HCT116 (cell line): Measurements from ENCODE around the gene KLF3. TPM values are rescaled to one million over a fixed set of nuclear protein-coding genes. Genes with fewer than 3 reads are reported as not detected.

Source experiments
- ATAC-seq: fragments of 200-7000 bp; cut with Tn5 transposase; 2 replicates; pipeline ENCODE4 v1.9.1; 2020; ENCODE audit warnings: mild to moderate bottlenecking, moderate library complexity
- BruUV-seq: library from RNA; stranded (reverse); fragments of 400-500 nt; replicated peaks from 2 replicates; lab custom pipeline; 2021; lab: Mats Ljungman, UMichigan
- CTCF ChIA-PET: fragments of 300-600 bp; sonication (Branson Sonifier 250); formaldehyde crosslinking; loops from one replicate; lab custom pipeline; 2021; ENCODE audit warnings: antibody characterized with exemption; lab: Charles Lee
- POLR2A ChIA-PET: fragments of 300-600, 350-600 bp; sonication (Branson Sonifier 250); formaldehyde crosslinking; loops from one replicate; lab custom pipeline; 2021; ENCODE audit warnings: antibody characterized with exemption; lab: Charles Lee
- RAD21 ChIA-PET, 2 experiments: fragments of 300-600 bp; sonication (Branson Sonifier 250); formaldehyde crosslinking; loops; one replicate each; lab custom pipeline; 2023; ENCODE audit warnings: low total read pairs in 2 of 2; ENCODE audit not compliant: uncharacterized antibody in 2 of 2, unreplicated experiment in 2 of 2, low non-redundant PET in 1 of 2; lab: Charles Lee
- DNase-seq: peaks from one replicate; pipeline ENCODE4 v3.0.0-alpha.2; 2010; ENCODE audit warnings: low read depth, low spot score
- H2AFZ ChIP-seq: fragments of 200-600 bp; shearing (Covaris generic), sonication (generic); 2 replicates; pipeline ENCODE4 v1.6.1; 2017; ENCODE audit warnings: low read depth, mixed run types, mixed read lengths, antibody characterized with exemption, low read length; ENCODE audit not compliant: poor library complexity, severe bottlenecking
- H3K27ac ChIP-seq: 2 replicates; pipeline ENCODE4 v1.5.1; 2012; ENCODE audit warnings: low read depth, low read length
- H3K27me3 ChIP-seq: fragments of 200-600 bp; sonication (generic); 2 replicates; pipeline ENCODE4 v1.6.1; 2016; ENCODE audit warnings: mixed run types, low read length, mixed read lengths; ENCODE audit not compliant: insufficient read depth
- H3K36me3 ChIP-seq, 2 experiments: fragments of 200-500 bp in 1 of 2; fragments of 200-600 bp in 1 of 2; sonication (Bioruptor generic) in 1 of 2; sonication (generic) in 1 of 2; 2 replicates each; pipeline versions ENCODE4 v1.5.1 to v1.6.1; 2014 to 2016; ENCODE audit warnings: low read length in 2 of 2, inconsistent platforms in 1 of 2, mixed read lengths in 1 of 2, mixed run types in 1 of 2; ENCODE audit not compliant: insufficient read depth in 2 of 2, control insufficient read depth in 1 of 2
- H3K4me1 ChIP-seq, 2 experiments: fragments of 200-600 bp in 1 of 2; sonication (generic) in 1 of 2; 2 replicates each; pipeline versions ENCODE4 v1.5.1 to v1.6.1; 2012 to 2017; ENCODE audit warnings: low read length in 2 of 2, inconsistent platforms in 1 of 2, mild to moderate bottlenecking in 1 of 2, mixed read lengths in 1 of 2, mixed run types in 1 of 2, moderate library complexity in 1 of 2; ENCODE audit not compliant: insufficient read depth in 2 of 2, control insufficient read depth in 1 of 2
- H3K4me2 ChIP-seq: fragments of 200-600 bp; sonication (generic); 2 replicates; pipeline ENCODE4 v1.6.1; 2017; ENCODE audit warnings: mixed run types, low read length, mixed read lengths
- H3K4me3 ChIP-seq, 2 experiments: fragments of 200-600 bp in 1 of 2; sonication (generic) in 1 of 2; replicated peaks in 1 of 2; 2 replicates each; pipeline ENCODE4 v1.5.1; 2011 to 2016; ENCODE audit warnings: low read length in 2 of 2, control low read depth in 1 of 2, low read depth in 1 of 2, mild to moderate bottlenecking in 1 of 2, mixed read lengths in 1 of 2, mixed run types in 1 of 2
- H3K79me2 ChIP-seq: fragments of 200-600 bp; sonication (generic); 2 replicates; pipeline ENCODE4 v1.6.1; 2017; ENCODE audit warnings: mild to moderate bottlenecking, mixed run types, low read length, moderate library complexity, mixed read lengths; ENCODE audit not compliant: insufficient read depth
- H3K9ac ChIP-seq: fragments of 200-600 bp; sonication (generic); 2 replicates; pipeline ENCODE4 v1.6.1; 2016; ENCODE audit warnings: low read length, mixed read lengths
- H3K9me2 ChIP-seq: fragments of 200-600 bp; sonication (generic), shearing (Covaris generic); 2 replicates; pipeline ENCODE4 v1.6.1; 2017; ENCODE audit warnings: mixed run types, mild to moderate bottlenecking, moderate library complexity; ENCODE audit not compliant: insufficient read depth
- H3K9me3 ChIP-seq, 2 experiments: fragments of 200-500 bp in 1 of 2; fragments of 200-600 bp in 1 of 2; sonication (Bioruptor generic) in 1 of 2; sonication (generic) in 1 of 2; 2 replicates each; pipeline ENCODE4 v1.6.1; 2014 to 2017; ENCODE audit warnings: low read length in 2 of 2, mixed read lengths in 2 of 2, inconsistent platforms in 1 of 2, low read depth in 1 of 2, mild to moderate bottlenecking in 1 of 2, mixed run types in 1 of 2, moderate library complexity in 1 of 2; ENCODE audit not compliant: control insufficient read depth in 1 of 2, insufficient read depth in 1 of 2
- H4K20me1 ChIP-seq: fragments of 200-600 bp; sonication (generic), shearing (Covaris generic); 2 replicates; pipeline ENCODE4 v1.6.1; 2017; ENCODE audit warnings: mixed run types, mild to moderate bottlenecking, moderate library complexity; ENCODE audit not compliant: insufficient read depth
- ELF1 ChIP-seq: IDR thresholded peaks from 2 replicates; pipeline ENCODE4 v1.6.1; 2012; ENCODE audit warnings: low read depth, borderline replicate concordance
- EZH2phosphoT487 ChIP-seq: fragments of 200-600 bp; IDR thresholded peaks from 2 replicates; pipeline ENCODE4 v1.6.1; 2018; ENCODE audit warnings: antibody characterized with exemption, borderline replicate concordance
- FOSL1 ChIP-seq: IDR thresholded peaks from 2 replicates; pipeline ENCODE4 v1.6.1; 2012; ENCODE audit warnings: low read depth
- JUND ChIP-seq: IDR thresholded peaks from 2 replicates; pipeline ENCODE4 v1.6.1; 2012
- RAD21 ChIP-seq: IDR thresholded peaks from 2 replicates; pipeline ENCODE4 v1.6.1; 2012; ENCODE audit warnings: low read depth, mild to moderate bottlenecking
- SIN3A ChIP-seq: IDR thresholded peaks from 2 replicates; pipeline ENCODE4 v1.6.1; 2012; ENCODE audit warnings: low read depth
- TCF7L2 ChIP-seq: IDR thresholded peaks from 2 replicates; pipeline ENCODE4 v1.7.0; 2011; ENCODE audit warnings: borderline replicate concordance, inconsistent platforms; ENCODE audit not compliant: insufficient read depth, insufficient read length; ENCODE audit errors: extremely low read depth
- YY1 ChIP-seq: IDR thresholded peaks from 2 replicates; pipeline ENCODE4 v1.6.1; 2011; ENCODE audit warnings: low read length, low read depth, moderate library complexity, mild to moderate bottlenecking; ENCODE audit not compliant: insufficient replicate concordance; ENCODE audit errors: extremely low read depth
- ZFX ChIP-seq: fragments of 450-650 bp; IDR thresholded peaks from 2 replicates; pipeline ENCODE4 v1.6.1; 2017
- ZNF274 ChIP-seq: fragments of 200-500 bp; sonication (Bioruptor generic); IDR thresholded peaks from 2 replicates; pipeline ENCODE4 v1.6.1; 2014; ENCODE audit warnings: mild to moderate bottlenecking, low read depth, low read length, inconsistent platforms
- intact Hi-C: fragments of 100-400 bp; cut with micrococcal nuclease; formaldehyde crosslinking; loops from 2 replicates; pipeline ENCODE4 v1.10.0; 2022
- total RNA-seq: library from RNA; stranded (reverse); gene quantifications from one replicate; pipeline ENCODE4 v1.2.1, GENCODE V29; 2021; ENCODE audit not compliant: unreplicated experiment
- TF ChIP-seq, protein P1 (sequence below), 3 experiments: fragments of 200-600 bp in 1 of 3; sonication (generic) in 1 of 3; IDR thresholded peaks in 2 of 3; conservative IDR thresholded peaks in 1 of 3; 2 replicates each; pipeline ENCODE4 v1.5.1; 2012 to 2017; ENCODE audit warnings: low read depth in 2 of 3, low read length in 2 of 3, antibody characterized with exemption in 1 of 3, borderline replicate concordance in 1 of 3, control low read depth in 1 of 3, mild to moderate bottlenecking in 1 of 3, mixed read lengths in 1 of 3, mixed run types in 1 of 3, moderate library complexity in 1 of 3; ENCODE audit not compliant: insufficient read depth in 1 of 3
- TF ChIP-seq, protein P2 (sequence below): IDR thresholded peaks from 2 replicates; pipeline ENCODE4 v1.6.1; 2011; ENCODE audit warnings: mild to moderate bottlenecking, low read length, moderate library complexity; ENCODE audit not compliant: insufficient replicate concordance; ENCODE audit errors: extremely low read depth
- TF ChIP-seq, protein P3 (sequence below): IDR thresholded peaks from 2 replicates; pipeline ENCODE4 v1.6.1; 2012

The KLF3 gene
- total RNA-seq, 1 experiment from 2014 or later, result 44.2 TPM

DNA sequence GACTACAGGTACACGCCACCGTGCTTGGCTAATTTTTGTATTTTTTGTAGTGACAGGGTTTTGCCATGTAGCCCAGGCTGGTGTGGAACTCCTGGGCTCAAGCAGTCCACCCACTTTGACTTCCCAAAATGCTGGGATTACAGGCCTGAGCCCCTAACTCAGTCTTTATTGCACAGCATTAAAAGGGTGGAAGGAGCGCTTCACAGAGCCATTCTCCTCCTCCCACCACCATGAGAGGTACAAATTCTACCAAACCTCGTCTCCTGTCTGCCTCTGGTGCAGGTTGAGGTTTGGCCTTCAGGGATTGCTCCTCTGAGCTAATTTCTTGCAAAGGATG is 66.5 kb downstream of the KLF3 start:
- no peaks in the 10 kb centered on the region for H3K79me2 ChIP-seq
- ATAC-seq, result no peak
- no peaks in the 10 kb centered on the region for H3K27me3 ChIP-seq
- peaks cover 22 to 30% of the 10 kb centered on the region in 2 experiments for H3K4me1 ChIP-seq
- H3K36me3 ChIP-seq, result no peaks in the 10 kb centered on the region
- H2AFZ ChIP-seq, result no peak overlapping the region
- CTCF ChIA-PET, result interaction anchor here (1.0 to 6.5 kb wide), 3 partner anchors 9 to 550 kb away, joined by 3 to 93 read pairs (median 4); no protein-coding TSS in a partner anchor
- no TSS peak for BruUV-seq
- H3K4me2 ChIP-seq, result no peak overlapping the region
- POLR2A ChIA-PET, result no interaction called here
- TF ChIP-seq, protein P1, sequence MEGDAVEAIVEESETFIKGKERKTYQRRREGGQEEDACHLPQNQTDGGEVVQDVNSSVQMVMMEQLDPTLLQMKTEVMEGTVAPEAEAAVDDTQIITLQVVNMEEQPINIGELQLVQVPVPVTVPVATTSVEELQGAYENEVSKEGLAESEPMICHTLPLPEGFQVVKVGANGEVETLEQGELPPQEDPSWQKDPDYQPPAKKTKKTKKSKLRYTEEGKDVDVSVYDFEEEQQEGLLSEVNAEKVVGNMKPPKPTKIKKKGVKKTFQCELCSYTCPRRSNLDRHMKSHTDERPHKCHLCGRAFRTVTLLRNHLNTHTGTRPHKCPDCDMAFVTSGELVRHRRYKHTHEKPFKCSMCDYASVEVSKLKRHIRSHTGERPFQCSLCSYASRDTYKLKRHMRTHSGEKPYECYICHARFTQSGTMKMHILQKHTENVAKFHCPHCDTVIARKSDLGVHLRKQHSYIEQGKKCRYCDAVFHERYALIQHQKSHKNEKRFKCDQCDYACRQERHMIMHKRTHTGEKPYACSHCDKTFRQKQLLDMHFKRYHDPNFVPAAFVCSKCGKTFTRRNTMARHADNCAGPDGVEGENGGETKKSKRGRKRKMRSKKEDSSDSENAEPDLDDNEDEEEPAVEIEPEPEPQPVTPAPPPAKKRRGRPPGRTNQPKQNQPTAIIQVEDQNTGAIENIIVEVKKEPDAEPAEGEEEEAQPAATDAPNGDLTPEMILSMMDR (IDR thresholded peaks at IDR 0.05 in 2 of 3, conservative IDR thresholded peaks at IDR 0.05 in 1 of 3; ENCODE audit: borderline replicate concordance in 1 of 3, insufficient read depth in 1 of 3, low read depth in 2 of 3, low read length in 2 of 3), result no peak
- TF ChIP-seq RAD21 (no peak), TCF7L2 (no peak), EZH2phosphoT487 (no peak), ELF1 (no peak), YY1 (no peak), ZFX (no peak), ZNF274 (no peak), FOSL1 (no peak), JUND (no peak), SIN3A (no peak)
- TF ChIP-seq, protein P2, sequence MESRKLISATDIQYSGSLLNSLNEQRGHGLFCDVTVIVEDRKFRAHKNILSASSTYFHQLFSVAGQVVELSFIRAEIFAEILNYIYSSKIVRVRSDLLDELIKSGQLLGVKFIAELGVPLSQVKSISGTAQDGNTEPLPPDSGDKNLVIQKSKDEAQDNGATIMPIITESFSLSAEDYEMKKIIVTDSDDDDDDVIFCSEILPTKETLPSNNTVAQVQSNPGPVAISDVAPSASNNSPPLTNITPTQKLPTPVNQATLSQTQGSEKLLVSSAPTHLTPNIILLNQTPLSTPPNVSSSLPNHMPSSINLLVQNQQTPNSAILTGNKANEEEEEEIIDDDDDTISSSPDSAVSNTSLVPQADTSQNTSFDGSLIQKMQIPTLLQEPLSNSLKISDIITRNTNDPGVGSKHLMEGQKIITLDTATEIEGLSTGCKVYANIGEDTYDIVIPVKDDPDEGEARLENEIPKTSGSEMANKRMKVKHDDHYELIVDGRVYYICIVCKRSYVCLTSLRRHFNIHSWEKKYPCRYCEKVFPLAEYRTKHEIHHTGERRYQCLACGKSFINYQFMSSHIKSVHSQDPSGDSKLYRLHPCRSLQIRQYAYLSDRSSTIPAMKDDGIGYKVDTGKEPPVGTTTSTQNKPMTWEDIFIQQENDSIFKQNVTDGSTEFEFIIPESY, result no peak
- TF ChIP-seq, protein P3, sequence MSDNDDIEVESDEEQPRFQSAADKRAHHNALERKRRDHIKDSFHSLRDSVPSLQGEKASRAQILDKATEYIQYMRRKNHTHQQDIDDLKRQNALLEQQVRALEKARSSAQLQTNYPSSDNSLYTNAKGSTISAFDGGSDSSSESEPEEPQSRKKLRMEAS, result no peak
- TF ChIP-seq, all 23 proteins: peak for 0
- H3K27ac ChIP-seq, result no peak overlapping the region
- no peaks in the 10 kb centered on the region; a peak in 1 of 4 replicates for H3K9me3 ChIP-seq
- intact Hi-C loops, result no loop called here
- no peak for DNase-seq
- no peak overlapping the region for H3K4me3 ChIP-seq
- H3K9ac ChIP-seq, result no peak overlapping the region
- H4K20me1 ChIP-seq, result no peaks in the 10 kb centered on the region
- no peaks in the 10 kb centered on the region for H3K9me2 ChIP-seq
- RAD21 ChIA-PET, result interaction anchor here (0.6 to 1.0 kb wide), 3 partner anchors 411 to 551 kb away, joined by 3 to 4 read pairs (median 4); no protein-coding TSS in a partner anchor
